Activated T-cell treated with anti-CD3 and anti-CD28 coated beads, Interleukin-2, amount 50 U/mL, for 72 hours (primary cell): ENCODE results near the gene CDX2. TPM values are rescaled to one million over a fixed set of nuclear protein-coding genes. Genes with fewer than 3 reads are reported as not detected.
"Not testable (repeated sequence)": the region's sequence is repeated elsewhere in the genome, so short reads cannot be mapped to it uniquely, and the experiment has no call there.

Experiments used
- ATAC-seq, 2 donors: fragments of 150-1000 bp; cut with Tn5 transposase; replicated peaks in 1 of 2; 2 replicates each; pipeline ENCODE4 v1.10.0; 2021; ENCODE audit warnings: moderate library complexity in 2 of 2, mild to moderate bottlenecking in 1 of 2
- DNase-seq, 2 donors: peaks; one replicate each; pipeline ENCODE4 v3.0.0; 2021 to 2022; ENCODE audit warnings: mixed read lengths in 1 of 2
- H3K27ac Mint-ChIP-seq: one replicate; pipeline ENCODE4 v1.8.0; 2022; ENCODE audit warnings: mild to moderate bottlenecking, moderate library complexity, mixed read lengths
- H3K27me3 Mint-ChIP-seq: one replicate; pipeline ENCODE4 v1.8.0; 2022; ENCODE audit warnings: low read depth, mixed read lengths
- H3K36me3 Mint-ChIP-seq, 2 donors: one replicate each; pipeline ENCODE4 v1.8.0; 2022; ENCODE audit warnings: mixed read lengths in 2 of 2, mild to moderate bottlenecking in 1 of 2; ENCODE audit not compliant: insufficient read depth in 2 of 2
- H3K4me1 Mint-ChIP-seq: one replicate; pipeline ENCODE4 v1.8.0; 2022; ENCODE audit warnings: low read depth, mixed read lengths
- H3K4me3 Mint-ChIP-seq, 2 donors: one replicate each; pipeline ENCODE4 v1.8.0; 2022; ENCODE audit warnings: mild to moderate bottlenecking in 2 of 2, mixed read lengths in 2 of 2, moderate library complexity in 2 of 2
- H3K9me3 Mint-ChIP-seq, 2 donors: one replicate each; pipeline ENCODE4 v1.8.0; 2022; ENCODE audit warnings: mixed read lengths in 2 of 2
- total RNA-seq, 2 donors: library from RNA; stranded (reverse); gene quantifications; one replicate each; pipeline ENCODE4 v1.2.3, GENCODE V29; 2022

CDX2 gene
- total RNA-seq, 2 donors from 2014 or later: not detected

DNA sequence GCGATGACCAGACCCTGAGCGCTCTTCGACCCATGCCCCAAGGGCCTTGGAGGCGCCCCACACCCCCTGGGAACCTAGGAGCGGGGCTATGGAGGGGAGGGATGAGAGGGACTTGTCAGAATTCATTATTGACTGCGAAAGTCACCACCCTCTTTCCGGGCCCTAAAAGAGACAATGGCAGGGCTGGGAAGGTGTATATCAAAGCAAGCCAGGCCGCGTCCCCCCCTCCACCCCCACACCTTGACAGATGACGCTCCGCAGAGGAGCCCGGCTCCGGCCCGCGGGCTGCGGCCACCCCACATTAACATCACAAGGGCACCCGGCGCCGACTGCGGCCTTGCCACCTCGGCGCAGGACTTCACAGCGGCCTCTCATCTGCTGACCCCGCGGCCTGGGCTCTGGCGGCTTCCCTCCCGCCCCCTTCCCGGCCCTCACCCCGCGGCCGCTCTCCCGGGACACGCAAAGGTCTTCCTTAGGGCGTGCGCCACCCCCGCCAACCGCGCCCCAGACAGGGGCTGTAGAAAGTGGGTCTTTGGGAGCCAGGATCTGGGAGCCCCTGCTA lies 2.4 kb downstream of the CDX2 start:
- ATAC-seq: no peak
- DNase-seq: no peak
- H3K27ac Mint-ChIP-seq: no peak overlapping the region

DNA sequence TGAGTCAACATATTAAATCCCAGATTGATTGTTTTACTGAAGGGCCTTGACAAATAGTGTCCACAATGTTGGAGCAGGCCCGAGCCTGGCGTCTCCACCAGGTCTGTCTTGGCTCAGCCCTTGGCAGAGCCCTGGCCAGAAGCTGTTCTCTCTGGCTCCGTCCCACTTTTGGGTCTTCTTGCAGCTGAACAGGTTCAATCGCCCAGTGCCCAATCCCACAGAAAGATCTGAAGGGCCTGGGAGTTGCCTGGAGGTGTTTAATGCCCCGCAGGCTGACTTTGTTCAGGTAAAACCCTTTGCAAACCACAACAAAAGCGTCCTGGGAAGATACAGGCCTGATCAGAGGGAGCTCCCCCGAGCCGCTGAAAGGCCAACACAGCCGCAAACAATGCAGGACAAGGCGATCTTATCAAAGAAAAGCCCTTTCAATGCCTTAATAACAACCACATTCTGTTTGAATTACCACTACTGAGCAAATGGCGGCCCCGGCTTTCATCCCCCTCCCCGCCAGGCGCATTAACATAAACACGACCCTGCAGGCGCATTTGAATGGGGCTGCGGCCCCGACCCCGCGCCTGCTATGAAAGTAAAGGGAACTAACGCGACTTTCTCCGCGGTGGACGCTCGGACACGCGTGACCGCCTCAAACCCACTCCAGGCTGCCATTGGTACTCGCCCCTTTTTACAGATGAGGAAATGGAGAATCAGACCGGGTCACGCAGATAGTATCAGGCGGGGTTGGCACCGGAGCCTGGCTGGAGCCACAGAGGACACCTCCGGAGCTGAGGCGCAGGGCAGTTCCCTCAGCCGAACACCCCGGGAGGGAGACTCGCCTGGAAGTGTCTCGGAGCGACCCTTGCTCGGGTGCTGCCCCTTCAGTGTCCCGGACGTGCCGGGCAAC lies 3.1 kb downstream of the CDX2 start:
- no peak overlapping the region for H3K4me3 Mint-ChIP-seq
- H3K4me1 Mint-ChIP-seq: peaks cover 32% of the 10 kb centered on the region
- ATAC-seq (no peak), DNase-seq (no peak)
- peaks cover 0 to 3% of the 10 kb centered on the region in 2 donors for H3K36me3 Mint-ChIP-seq
- no peak overlapping the region for H3K27ac Mint-ChIP-seq
- no peaks in the 10 kb centered on the region for H3K9me3 Mint-ChIP-seq
- H3K27me3 Mint-ChIP-seq: peaks cover 85% of the 10 kb centered on the region

More for the DNA sequence above, 2.4 kb downstream of the CDX2 start:
- Mint-ChIP-seq H3K27me3 (peaks cover 85% of the 10 kb centered on the region), H3K4me3 (peak overlapping the region; percentile 25 to 60), H3K4me1 (peaks cover 32% of the 10 kb centered on the region), H3K36me3 (peaks cover 0 to 3% of the 10 kb centered on the region in 2 donors), H3K9me3 (no peaks in the 10 kb centered on the region)

DNA sequence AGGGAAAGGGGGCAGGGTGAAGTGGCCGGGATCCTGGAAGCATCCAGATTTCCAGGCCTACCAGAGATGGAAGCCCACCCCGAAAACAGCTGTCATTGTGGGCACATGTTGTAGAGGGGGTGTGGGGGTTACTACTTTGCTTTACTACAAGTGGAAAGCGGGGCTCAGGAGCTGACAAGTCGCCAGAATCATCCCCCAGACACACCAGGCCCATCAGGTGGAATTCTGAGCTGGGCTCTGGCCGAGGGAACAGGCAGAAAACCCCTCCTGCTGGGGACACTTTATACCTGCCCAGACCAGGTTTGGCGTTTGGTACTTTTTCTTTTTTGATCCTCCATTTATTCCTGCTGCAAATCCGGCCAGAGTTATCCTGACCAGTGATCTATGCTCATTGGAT lies 3.8 kb downstream of the CDX2 start:
- H3K36me3 Mint-ChIP-seq: peaks cover 0 to 3% of the 10 kb centered on the region in 2 donors
- DNase-seq: no peak
- no peak overlapping the region for H3K4me3 Mint-ChIP-seq
- H3K27me3 Mint-ChIP-seq: peaks cover 81% of the 10 kb centered on the region
- H3K4me1 Mint-ChIP-seq: peaks cover 28% of the 10 kb centered on the region
- no peaks in the 10 kb centered on the region for H3K9me3 Mint-ChIP-seq
- no peak overlapping the region for H3K27ac Mint-ChIP-seq
- no peak for ATAC-seq

- DNase-seq (no peak), ATAC-seq (no peak)
- peaks cover 31% of the 10 kb centered on the region for H3K4me1 Mint-ChIP-seq
- no peaks in the 10 kb centered on the region for H3K9me3 Mint-ChIP-seq
- H3K27ac Mint-ChIP-seq: no peak overlapping the region
- H3K36me3 Mint-ChIP-seq: peaks cover 0 to 3% of the 10 kb centered on the region in 2 donors
- H3K4me3 Mint-ChIP-seq: no peak overlapping the region
- H3K27me3 Mint-ChIP-seq: peaks cover 83% of the 10 kb centered on the region
Observed at GRCh38 chr13:27964741-27965323, 4.3 kb downstream of the CDX2 start.

DNA sequence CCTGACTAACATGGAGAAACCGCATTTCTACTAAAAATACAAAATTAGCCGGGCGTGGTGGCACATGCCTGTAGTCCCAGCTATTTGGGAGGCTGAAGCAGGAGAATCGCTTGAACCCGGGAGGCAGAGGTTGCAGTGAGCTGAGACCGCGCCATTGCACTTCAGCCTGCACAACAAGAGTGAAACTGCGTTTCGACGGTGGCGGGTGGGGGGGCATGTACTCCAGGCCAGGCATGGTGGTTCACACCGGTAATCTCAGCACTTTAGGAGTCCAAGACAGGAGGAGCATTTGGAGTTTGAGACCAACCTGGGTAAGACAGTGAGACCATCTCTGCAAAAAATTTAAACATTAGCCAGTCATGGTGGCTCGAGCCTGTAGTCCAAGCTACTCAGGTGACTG lies 4.9 kb downstream of the CDX2 start:
- not testable (repeated sequence) for ATAC-seq, H3K9me3 Mint-ChIP-seq, H3K36me3 Mint-ChIP-seq, H3K27ac Mint-ChIP-seq, H3K4me3 Mint-ChIP-seq, DNase-seq
- Mint-ChIP-seq H3K27me3 (peaks cover 83% of the 10 kb centered on the region), H3K4me1 (peaks cover 25% of the 10 kb centered on the region)

DNA sequence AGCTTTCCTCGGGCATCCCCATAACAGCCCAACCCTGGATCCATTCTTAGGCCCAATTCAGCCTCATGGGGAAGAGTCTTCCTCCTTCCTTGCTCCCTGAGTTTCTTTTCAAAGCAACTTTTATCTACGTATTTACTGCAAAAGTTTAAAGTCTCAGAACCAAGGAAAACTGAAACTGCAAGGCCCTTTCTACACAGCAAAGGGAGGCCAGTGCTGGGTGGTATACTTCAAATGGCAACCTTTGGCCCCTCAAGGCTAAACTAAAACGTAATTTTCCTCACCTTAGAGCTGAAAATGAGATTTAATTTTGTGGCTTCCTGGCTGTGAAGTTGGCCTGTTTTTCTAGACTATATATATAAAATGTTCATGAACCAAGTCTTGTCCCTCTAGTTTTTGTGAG lies 5.6 kb downstream of the CDX2 start:
- Mint-ChIP-seq H3K4me1 (peaks cover 23% of the 10 kb centered on the region), H3K9me3 (no peaks in the 10 kb centered on the region), H3K4me3 (no peak overlapping the region), H3K27me3 (peaks cover 86% of the 10 kb centered on the region), H3K36me3 (peaks cover 0 to 3% of the 10 kb centered on the region in 2 donors), H3K27ac (no peak overlapping the region)
- DNase-seq: no peak
- ATAC-seq: no peak

DNA sequence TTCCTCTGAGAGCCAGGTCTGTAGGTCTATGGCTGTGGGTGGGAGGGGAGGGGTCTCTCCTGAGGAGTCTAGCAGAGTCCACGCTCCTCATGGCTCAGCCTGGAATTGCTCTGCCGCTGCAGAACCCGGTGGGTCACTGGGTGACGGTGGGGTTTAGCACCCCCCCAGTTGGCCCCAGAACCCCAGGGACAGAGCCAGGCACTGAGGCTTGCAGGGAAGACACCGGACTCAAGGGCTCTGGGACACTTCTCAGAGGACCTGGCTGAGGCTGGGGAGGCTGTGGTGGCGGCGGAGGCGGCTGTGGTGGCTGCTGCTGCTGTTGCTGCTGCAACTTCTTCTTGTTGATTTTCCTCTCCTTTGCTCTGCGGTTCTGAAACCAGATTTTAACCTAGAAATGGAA lies 6.1 kb downstream of the CDX2 start:
- H3K27ac Mint-ChIP-seq: no peak overlapping the region
- ATAC-seq: no peak
- peaks cover 87% of the 10 kb centered on the region for H3K27me3 Mint-ChIP-seq

DNA sequence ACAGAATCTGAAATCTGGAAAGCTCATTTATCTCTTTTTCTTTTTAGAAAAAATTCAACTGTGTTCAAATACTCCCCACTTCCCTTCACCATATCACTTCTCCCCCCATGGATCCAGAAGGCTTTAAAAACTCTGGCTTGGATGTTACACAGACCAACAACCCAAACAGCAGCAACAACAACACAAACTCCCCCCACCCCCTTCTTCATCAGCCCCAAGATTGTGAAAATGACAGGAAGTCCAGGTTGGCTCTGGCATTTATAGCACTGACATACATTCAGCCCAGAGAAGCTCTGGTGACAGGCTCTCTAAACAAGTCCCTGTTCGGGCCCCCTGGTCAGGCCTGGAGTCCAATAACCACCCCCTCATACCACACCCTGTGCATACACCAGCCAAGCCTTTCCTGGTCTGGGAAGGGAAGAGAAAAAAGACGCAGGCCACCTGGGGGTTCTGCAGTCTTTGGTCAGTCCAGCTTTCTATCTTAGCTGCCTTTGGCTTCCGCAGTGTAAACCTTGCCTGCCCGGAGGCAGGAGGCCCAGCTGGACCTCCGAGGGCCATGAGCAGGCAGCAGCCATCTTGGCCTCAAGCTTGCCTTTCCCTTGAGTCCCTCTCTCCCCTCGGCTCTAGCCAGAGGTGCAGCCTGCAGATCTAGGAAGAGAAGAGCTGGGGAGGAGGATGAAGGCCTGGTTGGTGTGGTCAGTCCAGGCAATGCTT lies 6.8 kb downstream of the CDX2 start:
- H3K9me3 Mint-ChIP-seq: no peaks in the 10 kb centered on the region
- no peak overlapping the region for H3K27ac Mint-ChIP-seq
- no peak for ATAC-seq
- H3K4me3 Mint-ChIP-seq: peak overlapping the region in 1 of 2 donors; percentile 15
- H3K27me3 Mint-ChIP-seq: peaks cover 86% of the 10 kb centered on the region
- DNase-seq: no peak
- H3K4me1 Mint-ChIP-seq: peaks cover 14% of the 10 kb centered on the region
- no peaks in the 10 kb centered on the region for H3K36me3 Mint-ChIP-seq

More for the DNA sequence above, 6.1 kb downstream of the CDX2 start:
- peaks cover 21% of the 10 kb centered on the region for H3K4me1 Mint-ChIP-seq
- DNase-seq: no peak
- H3K4me3 Mint-ChIP-seq: no peak overlapping the region
- peaks cover 0 to 3% of the 10 kb centered on the region in 2 donors for H3K36me3 Mint-ChIP-seq
- H3K9me3 Mint-ChIP-seq: no peaks in the 10 kb centered on the region

DNA sequence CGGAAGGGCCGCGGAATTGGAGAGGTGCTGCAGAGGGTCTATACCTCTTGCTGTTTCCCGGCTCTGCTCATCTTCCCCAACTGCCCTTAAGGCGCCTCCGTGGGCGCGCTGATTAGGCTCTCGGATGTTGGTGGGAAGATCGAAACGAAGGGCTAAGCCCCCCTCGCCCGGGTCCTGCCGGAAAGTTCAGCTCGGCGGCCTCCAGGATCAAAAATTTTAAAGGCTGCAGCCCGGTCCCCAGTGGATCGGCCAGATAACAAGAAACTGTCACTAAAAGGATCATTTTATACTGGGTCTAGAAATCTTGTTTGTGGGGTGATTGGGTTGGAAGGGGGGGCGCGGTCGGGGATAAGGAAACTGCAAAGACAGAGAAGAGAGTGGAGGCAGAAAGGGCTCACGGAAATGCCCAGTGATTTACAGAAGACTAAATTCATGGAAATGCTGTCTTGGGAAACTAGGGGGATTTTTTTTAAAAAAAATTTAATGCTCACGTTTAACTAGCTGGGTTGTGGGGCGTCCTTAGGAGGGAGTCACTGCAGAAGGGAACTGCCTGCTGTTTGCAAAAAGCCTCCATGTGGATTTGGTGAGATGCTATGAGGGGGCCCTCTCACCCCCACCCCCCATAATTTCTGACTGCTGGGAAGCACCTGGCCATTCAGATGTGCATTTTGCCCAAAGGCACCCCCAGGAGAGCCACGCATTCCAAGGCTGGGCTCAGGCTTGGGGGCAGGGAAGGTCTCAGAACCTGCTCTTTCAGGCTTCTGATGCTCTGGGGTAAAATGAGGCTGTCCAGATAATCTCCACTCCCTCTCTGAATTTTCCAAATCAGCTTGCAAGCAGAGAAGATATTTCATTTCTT lies 7.7 kb downstream of the CDX2 start:
- H3K4me3 Mint-ChIP-seq: peak overlapping the region; percentile 37 to 54
- peaks cover 89% of the 10 kb centered on the region for H3K27me3 Mint-ChIP-seq
- H3K4me1 Mint-ChIP-seq: peaks cover 10% of the 10 kb centered on the region
- no peak overlapping the region for H3K27ac Mint-ChIP-seq
- H3K36me3 Mint-ChIP-seq: no peaks in the 10 kb centered on the region
- DNase-seq: no peak
- H3K9me3 Mint-ChIP-seq: no peaks in the 10 kb centered on the region
- no peak for ATAC-seq

DNA sequence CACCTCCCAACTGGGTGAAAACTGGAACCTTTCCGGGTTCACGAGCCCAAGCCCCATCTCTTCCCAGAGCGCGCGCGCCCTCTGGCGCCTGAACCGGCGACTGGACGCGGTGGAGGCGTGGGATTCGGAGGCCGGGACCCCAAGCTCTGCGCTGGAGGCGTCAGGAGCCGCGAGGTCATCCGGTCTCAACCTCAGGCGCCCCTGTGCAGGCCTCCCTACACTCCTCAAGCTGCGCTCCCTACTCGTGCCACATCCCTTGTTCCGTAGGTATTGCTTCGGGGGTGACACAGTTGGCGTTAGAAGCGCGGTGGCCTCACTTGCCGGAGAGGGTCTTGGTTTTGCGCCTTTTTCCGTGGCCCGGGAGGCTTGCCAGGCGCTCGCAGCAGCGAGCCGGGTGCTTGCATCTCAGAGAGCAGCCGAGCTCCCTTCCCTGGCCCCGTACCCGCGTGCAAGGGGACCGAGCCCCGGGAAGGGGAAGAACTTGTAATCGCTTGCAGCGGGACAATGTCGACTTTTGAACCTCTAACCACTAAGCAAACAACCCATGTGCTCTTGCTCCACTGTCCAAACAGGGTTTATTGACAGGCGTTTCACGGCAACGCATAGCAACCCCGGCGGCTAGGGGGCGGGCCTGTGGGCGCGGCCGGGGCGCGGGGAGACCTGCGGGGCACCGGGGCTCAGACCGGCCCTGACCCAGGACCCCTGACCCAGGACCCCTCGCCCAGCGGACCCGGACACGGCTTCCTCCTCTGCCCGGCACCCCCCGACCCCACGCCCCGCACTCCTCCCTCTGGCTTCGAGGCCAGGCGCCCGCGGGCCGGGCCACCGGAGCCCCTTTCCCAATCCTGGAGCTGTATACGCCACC lies 8.5 kb downstream of the CDX2 start:
- ATAC-seq (peak; percentile 51 to 66), DNase-seq (peak; percentile 50 to 64)

DNA sequence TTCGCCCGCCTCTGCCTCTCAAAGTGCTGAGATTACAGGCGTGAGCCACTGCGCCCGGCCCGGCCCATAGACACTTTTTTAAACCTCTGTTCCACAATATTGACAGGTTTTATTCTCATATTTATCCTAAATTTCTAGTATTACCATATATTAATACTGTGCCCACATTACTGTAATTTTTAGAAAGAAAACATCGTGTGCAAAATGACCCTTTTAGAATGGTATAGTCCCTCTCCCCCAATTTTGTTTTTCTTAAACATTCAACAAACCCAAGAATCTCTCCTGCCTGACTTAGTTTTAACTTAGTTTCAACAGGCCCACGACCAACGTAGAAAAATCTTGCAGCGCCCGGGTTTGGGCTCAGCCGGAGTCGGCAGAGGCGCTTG lies 9.1 kb downstream of the CDX2 start:
- no peak for DNase-seq
- Mint-ChIP-seq H3K4me1 (peaks cover 7% of the 10 kb centered on the region), H3K9me3 (no peaks in the 10 kb centered on the region), H3K36me3 (no peaks in the 10 kb centered on the region), H3K27ac (no peak overlapping the region), H3K4me3 (peak overlapping the region; percentile 77 to 84), H3K27me3 (peaks cover 89% of the 10 kb centered on the region)
- ATAC-seq: no peak

More for the DNA sequence above, 8.5 kb downstream of the CDX2 start:
- H3K27ac Mint-ChIP-seq: no peak overlapping the region
- peaks cover 89% of the 10 kb centered on the region for H3K27me3 Mint-ChIP-seq
- H3K4me1 Mint-ChIP-seq: peaks cover 7% of the 10 kb centered on the region
- H3K4me3 Mint-ChIP-seq: peak overlapping the region; percentile 77 to 84
- H3K9me3 Mint-ChIP-seq: no peaks in the 10 kb centered on the region
- no peaks in the 10 kb centered on the region for H3K36me3 Mint-ChIP-seq
